ENCODE results near the gene NOTCH3. TPM values are rescaled to one million over a fixed set of nuclear protein-coding genes. Genes with fewer than 3 reads are reported as not detected.
A peak's percentile ranks its signal among the peaks of the same experiment; 100 is the strongest.

The NOTCH3 gene
- total RNA-seq, 1 experiment from 2014 or later: 164 TPM

DNA sequence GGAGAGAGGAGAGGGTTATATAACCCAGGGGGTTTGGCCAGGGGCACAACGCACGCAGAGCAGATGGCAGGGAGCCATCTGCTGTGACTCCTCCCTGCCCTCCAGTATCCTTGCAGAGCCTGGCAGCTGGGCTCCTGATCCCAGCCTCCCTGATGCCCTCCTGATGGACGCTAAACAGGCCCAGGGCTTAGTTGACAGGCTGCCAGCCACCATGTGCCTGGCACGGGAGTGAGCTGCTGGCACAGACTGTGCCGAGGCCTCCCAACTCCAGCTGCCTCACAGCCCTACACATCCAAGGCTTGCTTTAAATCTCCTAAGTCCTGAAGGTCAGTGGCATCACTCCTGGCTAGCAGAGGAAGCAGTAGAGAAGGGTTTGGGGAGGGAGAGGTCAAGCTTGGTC is 76.9 kb downstream of the NOTCH3 start:
- DNase-seq: no peak
- peak overlapping the region; percentile 37 for H3K4me2 ChIP-seq (ENCODE audit: insufficient read depth, insufficient read length, low read length)
- H3K9ac ChIP-seq (ENCODE audit: extremely low read depth, insufficient read length, low read length): peak overlapping the region; percentile 49

More for the DNA sequence above, 76.9 kb downstream of the NOTCH3 start:
- no peak overlapping the region for H3K27ac Mint-ChIP-seq
- H2AK5ac ChIP-seq (ENCODE audit: insufficient read length, low read length): no peak overlapping the region
- no peak overlapping the region for H3K4ac ChIP-seq (ENCODE audit: low read depth, low read length)
- no peaks in the 10 kb centered on the region for H3K27me3 ChIP-seq (ENCODE audit: insufficient read depth, low read length)
- H3K79me1 ChIP-seq (ENCODE audit: insufficient read depth, low read depth, low read length, poor library complexity, severe bottlenecking): peaks cover 3% of the 10 kb centered on the region
- H3K9me3 Mint-ChIP-seq: no peaks in the 10 kb centered on the region; a peak in 2 of 5 replicates
- peaks cover 7% of the 10 kb centered on the region in 2 experiments for H3K4me1 Mint-ChIP-seq
- H2BK5ac ChIP-seq (ENCODE audit: insufficient read length, low read length): no peak overlapping the region
- H3T11ph ChIP-seq (ENCODE audit: low read length): no peak overlapping the region
- H3K9me3 ChIP-seq (ENCODE audit: control insufficient read depth, low read depth, low read length): no peaks in the 10 kb centered on the region
- no peaks in the 10 kb centered on the region for H4K20me1 ChIP-seq (ENCODE audit: control insufficient read depth, insufficient read depth, insufficient read length)
- H3K4me1 ChIP-seq (ENCODE audit: insufficient read depth, low read length): no peaks in the 10 kb centered on the region
- H3K23ac ChIP-seq (ENCODE audit: insufficient read length, low read depth, low read length): no peak overlapping the region
- H3K18ac ChIP-seq (ENCODE audit: insufficient read length, low read depth, low read length): no peak overlapping the region
- H4K8ac ChIP-seq (replicated peaks; ENCODE audit: insufficient read length, low read depth, low read length): no peak overlapping the region
- H3K56ac ChIP-seq (ENCODE audit: insufficient read length, low read depth, low read length): no peak overlapping the region
- H2BK15ac ChIP-seq (ENCODE audit: low read depth, low read length): no peak overlapping the region
- no peak overlapping the region for H2BK12ac ChIP-seq (ENCODE audit: insufficient read length, low read depth, low read length)
- H4K5ac ChIP-seq (ENCODE audit: insufficient read length, low read depth, low read length): no peak overlapping the region
- H3K36me3 Mint-ChIP-seq (ENCODE audit: insufficient read depth in 1 of 3, low read depth in 3 of 3): peaks cover 31 to 46% (median 40%) of the 10 kb centered on the region in 3 experiments; a peak in 6 of 7 replicates
- H3K27ac ChIP-seq (ENCODE audit: insufficient read length, low read depth, low read length): no peak overlapping the region
- WGBS (ENCODE audit: extremely low coverage, insufficient read length, low lambda C conversion rate): no CpG with 5 or more reads among the region's 5 CpGs
- H3K27me3 Mint-ChIP-seq (ENCODE audit: low read depth): peaks cover 1% of the 10 kb centered on the region
- TF ChIP-seq, protein P1, sequence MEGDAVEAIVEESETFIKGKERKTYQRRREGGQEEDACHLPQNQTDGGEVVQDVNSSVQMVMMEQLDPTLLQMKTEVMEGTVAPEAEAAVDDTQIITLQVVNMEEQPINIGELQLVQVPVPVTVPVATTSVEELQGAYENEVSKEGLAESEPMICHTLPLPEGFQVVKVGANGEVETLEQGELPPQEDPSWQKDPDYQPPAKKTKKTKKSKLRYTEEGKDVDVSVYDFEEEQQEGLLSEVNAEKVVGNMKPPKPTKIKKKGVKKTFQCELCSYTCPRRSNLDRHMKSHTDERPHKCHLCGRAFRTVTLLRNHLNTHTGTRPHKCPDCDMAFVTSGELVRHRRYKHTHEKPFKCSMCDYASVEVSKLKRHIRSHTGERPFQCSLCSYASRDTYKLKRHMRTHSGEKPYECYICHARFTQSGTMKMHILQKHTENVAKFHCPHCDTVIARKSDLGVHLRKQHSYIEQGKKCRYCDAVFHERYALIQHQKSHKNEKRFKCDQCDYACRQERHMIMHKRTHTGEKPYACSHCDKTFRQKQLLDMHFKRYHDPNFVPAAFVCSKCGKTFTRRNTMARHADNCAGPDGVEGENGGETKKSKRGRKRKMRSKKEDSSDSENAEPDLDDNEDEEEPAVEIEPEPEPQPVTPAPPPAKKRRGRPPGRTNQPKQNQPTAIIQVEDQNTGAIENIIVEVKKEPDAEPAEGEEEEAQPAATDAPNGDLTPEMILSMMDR (conservative IDR thresholded peaks at IDR 0.05): no peak
- no peak overlapping the region for H2AFZ ChIP-seq (ENCODE audit: low read length)
- no peak overlapping the region for H2BK20ac ChIP-seq (ENCODE audit: low read depth, low read length, poor library complexity, severe bottlenecking)
- H2BK120ac ChIP-seq (ENCODE audit: low read depth, low read length, poor library complexity, severe bottlenecking): no peak overlapping the region
- peak overlapping the region; percentile 95 to 96 for H3K4me3 Mint-ChIP-seq
- H4K91ac ChIP-seq (ENCODE audit: insufficient read length, low read depth, low read length): no peak overlapping the region
- H3K23me2 ChIP-seq (ENCODE audit: insufficient read length, low read depth, low read length, poor library complexity, severe bottlenecking): peaks cover 7% of the 10 kb centered on the region
- H3K14ac ChIP-seq (ENCODE audit: insufficient read depth, low read length): no peak overlapping the region
- no peaks in the 10 kb centered on the region; the same call in 1 of the 2 replicates for H3K79me2 ChIP-seq (ENCODE audit: insufficient read depth, low read length)

Data from H9 (cell line).